GM19463 (cell line): ENCODE results near the gene ULBP1.
"Not testable (repeated sequence)": the region's sequence is repeated elsewhere in the genome, so short reads cannot be mapped to it uniquely, and the experiment has no call there.

ENCODE experiments used
- ATAC-seq: cut with Tn5 transposase; IDR thresholded peaks from one replicate; pipeline ENCODE4 v1.9.1; 2021; ENCODE audit warnings: mild to moderate bottlenecking, moderate library complexity; ENCODE audit not compliant: unreplicated experiment

ULBP1 gene

DNA sequence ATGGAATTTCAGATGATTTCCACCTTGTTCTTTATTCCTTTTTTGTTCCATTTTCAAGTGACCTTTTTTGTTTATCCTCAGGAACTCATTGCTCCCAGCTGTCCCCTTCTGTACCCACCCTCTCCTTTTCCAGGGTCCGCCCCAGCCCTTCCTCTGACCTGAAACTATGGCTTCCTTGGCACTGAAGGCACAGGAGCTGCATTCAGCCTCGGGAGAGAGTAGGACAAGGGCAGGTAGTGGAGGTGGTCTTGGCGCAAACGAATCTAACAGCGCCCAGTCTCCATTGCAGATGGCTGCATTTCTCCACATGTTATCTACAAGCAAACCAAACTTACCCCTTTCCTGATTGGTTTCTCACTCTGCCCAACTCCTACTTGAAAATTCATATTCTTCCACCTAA, 30.7 kb upstream of the ULBP1 start:
- no peak for ATAC-seq

DNA sequence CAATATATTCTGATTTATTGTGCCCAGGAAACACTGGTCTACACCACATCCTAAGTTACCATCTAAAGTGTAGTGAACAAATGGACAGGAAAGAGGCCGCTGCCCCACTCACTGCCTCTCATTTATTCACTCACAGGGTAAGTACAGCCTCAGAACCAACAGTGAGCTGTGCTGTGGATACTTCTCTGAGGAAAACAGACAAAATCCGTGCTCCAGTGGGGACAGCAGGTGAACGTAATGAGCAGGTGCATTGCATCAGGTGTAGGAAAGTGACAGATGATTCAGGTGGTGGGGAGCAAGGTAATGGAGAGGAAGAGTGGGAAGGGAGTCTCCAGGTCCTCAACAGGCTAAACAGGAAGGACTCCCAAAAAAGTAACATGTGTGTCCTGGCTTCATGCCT, 30.3 kb upstream of the ULBP1 start:
- no peak for ATAC-seq

DNA sequence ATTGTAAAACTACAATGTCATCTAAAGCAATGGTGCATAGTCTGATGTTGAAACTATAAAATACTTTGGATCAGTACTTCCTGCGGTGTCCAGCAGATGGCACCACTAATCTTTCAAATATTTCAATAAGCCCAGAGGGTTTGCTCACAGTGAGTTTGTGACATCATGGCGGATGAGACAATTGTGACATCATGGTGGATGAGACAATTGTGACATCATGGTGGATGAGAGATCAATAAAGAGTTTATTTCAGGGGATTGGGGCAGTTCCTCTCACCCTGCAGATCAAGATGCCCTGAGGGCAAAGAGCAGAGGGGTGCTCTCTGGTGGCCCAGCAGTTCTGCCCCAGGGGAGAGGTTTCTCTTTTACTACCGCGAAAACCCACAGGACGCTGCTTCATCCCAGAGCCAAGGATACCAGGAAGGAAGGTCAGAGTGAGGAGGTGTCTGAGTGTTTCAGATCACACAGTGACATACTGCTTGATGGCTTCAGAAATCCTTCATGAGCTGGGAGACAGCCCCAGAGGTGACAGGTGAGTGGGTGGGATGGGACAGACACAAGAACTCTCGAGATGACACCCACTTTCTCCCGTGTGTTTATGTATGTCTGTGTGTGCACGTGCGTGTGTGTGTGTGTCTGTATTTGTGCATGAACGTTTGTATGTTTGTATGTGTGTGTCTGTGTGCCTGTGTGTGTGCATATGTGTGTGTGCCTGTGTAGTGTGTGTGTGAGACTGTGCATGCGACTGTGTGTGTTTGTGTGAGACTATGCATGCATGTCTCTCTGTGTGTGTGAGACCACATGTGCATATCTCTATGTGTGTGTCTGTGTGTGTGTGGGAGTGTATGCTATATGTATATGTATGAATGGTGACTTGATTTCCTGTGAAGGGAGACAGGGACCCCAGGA, 29.2 kb upstream of the ULBP1 start:
- no peak for ATAC-seq

DNA sequence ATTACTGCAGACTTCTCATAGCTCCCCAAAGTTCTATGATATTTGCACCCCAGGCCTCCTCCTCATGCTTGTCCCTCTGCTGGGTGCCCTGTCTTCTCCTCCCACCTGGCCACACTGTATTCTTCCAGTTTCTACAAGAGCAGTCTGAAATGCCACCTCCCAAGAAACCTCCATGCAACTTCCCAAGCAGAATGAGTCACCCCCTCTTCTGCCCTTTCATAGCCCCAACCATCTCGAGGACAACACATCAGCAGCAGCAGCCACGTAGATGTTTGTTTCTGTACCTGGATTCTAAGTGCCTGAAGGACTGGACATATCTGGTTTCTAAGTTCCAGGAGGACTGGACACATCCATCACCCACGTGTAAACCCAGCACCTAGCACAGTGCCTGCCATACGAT, 28.5 kb upstream of the ULBP1 start:
- ATAC-seq, result no peak

DNA sequence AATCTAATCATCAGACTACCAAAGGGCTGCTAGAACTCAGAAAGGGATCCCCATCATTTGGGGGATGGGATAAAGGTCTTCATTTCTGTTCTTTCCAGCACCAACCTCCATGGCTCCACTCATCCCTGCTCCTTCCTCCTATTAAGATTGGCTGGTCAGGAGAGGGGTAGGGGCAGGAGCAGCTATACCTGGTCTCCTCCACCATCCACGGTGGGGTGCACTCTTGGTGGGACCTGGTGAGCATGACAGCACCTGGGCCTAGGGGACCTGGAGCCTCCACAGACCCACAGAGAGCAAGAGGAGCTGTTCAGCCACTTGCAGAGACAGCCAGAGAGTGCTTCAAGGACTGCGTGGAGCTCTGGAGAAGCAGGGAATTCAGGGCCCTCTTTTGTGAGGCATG, 28.1 kb upstream of the ULBP1 start:
- no peak for ATAC-seq

DNA sequence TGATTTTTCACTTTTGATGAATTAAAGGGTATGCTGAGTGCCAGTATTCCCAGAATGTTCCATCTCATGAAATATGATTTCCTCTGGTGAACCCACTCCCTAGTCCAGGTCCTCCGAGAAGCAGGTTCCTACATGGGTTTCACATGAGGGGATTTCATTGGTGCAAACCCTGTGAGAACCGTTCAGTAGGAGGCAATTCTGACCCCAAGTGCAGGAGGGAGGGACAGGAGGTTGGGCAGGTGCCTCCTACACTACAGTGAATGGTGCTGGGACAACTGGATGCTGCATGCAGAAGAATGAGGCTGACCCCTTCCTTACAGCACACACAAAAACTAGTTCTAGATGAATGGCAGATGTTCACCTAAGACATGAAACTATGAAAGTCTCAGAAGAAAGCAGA, 27.0 kb upstream of the ULBP1 start:
- no peak for ATAC-seq

DNA sequence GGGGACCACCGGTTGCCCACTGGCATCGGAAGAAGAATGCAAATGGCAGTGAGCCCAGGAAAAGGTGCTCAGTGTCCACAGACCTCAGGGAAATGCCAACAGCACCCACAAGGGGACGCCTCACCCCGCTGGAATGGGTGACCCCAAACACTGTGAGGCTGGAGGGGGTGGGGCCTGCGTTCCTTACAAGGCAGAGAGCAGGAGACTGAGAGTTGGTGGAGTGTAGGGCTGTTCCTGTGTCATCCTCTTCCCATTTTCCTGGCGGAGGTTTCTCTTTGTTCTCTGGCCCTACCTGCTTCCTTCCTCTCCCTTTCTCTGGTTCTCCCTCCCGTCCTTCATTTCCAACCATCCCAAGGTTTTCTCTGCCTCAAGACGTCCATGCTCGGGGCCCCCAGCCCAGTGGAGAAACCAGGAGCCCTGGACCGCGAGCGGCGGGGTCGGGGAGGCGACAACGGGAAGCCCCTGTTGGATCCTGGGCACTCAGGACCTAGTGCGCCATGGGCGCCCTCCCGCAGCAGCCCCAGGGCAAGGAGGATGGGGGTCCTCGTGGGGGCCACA, 25.7 kb upstream of the ULBP1 start:
- not testable (repeated sequence) for ATAC-seq

DNA sequence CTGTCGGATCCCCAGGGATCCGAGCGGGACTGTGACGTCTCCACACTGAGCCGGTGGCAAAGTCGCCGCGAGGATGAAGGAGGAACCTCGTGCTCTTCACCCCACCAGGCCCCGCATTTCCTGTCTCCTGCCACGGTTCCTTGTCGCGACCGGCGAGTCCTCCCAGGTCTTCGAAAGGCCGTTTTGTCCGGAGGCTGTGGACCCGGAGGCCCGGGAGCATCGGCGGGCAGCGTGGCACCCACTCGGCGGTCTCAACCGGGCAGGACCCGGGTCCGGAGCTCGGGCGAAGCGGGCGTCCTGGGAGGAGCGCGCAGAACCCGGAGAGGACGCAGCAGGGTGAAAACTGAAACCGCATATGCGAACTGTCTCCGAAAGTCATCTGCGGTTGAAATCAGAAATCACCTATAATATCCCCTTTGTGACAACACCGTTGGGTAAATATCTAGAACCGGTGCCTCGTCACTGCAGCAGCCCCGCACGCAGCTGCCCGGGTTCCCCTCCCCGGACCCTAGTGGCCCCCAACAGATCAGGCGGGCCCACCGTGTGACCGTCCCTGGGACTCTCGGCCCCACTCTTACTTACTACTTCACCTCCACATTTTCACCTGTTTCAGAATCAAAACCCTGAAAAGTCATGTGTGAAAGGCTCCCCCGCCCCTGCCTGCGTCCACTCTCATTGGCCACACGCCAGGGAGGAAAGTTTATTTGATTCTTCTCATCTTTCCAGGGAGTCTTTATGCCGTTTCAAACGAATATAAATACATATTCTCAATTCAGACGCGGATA, 25.0 kb upstream of the ULBP1 start:
- ATAC-seq, result peak; percentile 76

DNA sequence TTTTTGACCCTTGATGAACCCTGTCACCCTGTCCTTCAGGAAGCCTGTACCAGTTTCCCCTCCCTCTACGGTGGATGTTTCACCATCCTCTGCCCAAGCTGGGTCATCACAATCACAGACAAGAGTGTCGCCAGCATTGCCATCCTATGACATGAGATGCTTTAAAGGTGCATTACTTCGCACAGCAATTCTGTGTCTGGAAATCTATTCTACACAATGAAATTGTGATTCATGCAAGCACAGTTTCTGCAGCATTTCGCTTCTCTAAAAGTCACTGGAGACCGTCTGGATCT, 24.4 kb upstream of the ULBP1 start:
- no peak for ATAC-seq

DNA sequence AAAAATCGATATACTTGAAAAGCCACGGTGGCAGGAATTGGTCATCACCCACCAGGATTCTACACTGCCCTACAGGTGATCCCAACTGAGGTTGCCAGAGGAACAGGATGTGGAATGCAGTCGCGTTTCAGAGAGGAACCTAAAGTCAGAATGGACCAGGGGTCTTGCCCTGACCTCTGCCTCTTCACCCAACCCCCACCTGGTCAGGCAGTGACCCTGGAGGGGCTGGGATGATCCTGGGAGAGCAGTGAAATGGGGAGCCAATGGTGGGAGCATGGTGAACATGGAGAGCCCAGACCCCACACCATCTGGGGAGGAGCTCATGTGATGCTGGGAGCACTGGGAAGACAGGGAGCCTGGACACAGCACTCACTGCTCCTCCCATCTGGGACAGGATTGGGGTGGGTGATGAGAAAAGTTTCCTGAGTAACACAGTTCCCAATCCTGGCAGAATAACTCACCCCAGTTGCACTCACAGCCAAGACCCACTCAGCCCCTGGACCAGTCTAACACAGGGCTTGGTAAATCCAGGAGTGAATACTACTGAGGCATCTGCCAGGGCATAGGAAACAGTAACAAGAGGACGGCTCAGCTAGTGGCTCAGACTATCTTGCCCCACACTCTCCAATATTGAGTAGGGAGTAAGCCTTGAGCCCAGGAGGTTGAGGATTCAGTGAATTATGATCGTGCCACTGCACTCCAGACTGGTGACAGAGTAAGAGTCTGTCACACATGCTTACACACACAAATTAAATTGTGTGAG, 23.7 kb upstream of the ULBP1 start:
- ATAC-seq, result no peak

DNA sequence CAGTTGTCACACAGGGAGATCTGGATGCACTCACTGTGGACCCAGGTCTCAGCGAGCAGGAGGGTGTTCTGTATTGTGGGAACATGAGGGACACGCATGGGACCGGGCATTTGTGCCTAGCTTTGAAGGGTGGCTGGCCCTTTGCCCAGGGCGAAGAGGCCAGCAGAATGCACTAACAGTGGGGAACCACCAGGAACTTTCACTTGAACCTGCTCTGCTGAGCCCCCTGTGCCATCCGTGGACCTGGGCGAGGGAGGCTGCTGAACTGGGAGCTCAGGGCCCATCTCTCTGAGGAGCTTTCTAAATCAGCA, 23.1 kb upstream of the ULBP1 start:
- no peak for ATAC-seq

DNA sequence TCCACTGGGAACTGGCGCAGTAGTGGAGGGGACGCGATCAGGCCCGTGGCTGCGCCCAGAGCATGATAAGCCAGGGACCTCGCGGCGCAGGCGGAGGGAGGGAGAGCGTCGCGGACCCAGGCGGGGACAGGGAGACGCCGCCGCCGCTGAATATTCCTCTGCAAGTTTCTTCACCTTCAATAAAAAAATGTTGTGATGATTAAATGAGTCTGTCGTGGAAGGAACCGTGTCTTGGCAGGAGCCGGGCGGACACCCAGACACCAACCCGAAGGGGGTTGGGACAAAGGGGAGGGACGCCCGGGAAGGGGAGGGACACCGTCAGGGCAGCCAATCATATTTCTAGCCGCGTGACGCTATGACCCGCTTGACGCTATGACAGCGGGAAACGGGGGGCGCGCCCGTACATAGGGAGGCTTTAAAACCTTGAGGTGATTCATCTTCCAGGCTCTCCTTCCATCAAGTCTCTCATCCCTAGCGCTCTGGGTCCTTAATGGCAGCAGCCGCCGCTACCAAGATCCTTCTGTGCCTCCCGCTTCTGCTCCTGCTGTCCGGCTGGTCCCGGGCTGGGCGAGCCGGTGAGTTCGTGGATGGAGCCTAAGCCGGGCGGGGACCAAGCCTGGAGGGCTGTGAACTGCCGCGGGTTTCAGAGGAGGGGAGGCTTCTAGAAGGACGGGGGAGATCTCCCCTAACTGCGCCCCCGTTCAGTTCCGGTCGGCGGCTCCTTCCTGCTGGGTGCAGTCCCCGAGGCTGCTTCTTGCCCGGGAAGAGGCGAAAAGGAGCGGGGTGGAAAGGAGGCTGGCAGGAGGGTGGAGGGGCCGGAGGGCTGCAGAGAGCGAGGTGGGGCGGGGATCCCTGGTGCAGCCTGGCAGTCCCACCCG, 21.9 kb upstream of the ULBP1 start, which contains the start of gene ULBP2:
Gene ULBP2, plus strand, starts transcription at position 432 of the 878 bp plus-strand sequence. Its CDS starts 59 bp downstream, at position 491.
- ATAC-seq, result no peak

DNA sequence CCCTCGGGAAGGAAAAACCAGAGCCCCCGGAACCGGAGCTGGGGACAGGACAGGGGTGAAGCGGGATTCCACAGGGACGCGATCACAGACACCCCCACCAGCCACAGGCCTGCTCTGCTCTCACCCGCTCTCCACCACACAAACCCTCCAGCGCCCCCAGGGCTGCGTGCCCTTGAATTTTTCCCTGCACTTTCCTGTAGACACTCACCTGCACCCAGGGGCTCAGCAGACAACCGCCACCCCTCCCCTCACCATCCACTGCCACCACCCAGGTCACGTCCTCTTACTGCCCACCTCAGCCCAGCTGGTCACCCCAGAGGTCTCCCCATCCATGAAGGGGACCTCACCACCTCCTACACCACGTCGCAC, 21.3 kb upstream of the ULBP1 start:
- no peak for ATAC-seq

DNA sequence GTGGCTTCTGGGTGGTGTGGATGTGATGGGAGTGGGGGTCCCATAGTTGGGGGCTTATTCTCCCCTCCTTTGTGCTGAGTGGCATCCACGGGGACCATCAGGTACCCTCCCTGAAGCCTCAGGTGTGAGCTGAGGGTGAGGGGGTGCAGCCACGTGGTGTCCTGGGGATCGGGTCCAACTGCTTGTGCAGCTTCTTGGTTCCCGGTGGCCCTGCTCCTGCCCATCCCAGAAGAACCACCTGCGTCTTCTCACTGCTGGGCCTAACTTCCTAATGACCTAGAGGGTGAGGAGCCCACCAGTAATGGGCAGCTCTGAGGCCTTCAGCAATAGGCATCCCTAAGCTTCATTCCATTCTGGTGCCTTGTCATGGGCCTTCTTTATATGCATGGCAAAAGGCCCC, 20.4 kb upstream of the ULBP1 start:
- ATAC-seq, result not testable (repeated sequence)

DNA sequence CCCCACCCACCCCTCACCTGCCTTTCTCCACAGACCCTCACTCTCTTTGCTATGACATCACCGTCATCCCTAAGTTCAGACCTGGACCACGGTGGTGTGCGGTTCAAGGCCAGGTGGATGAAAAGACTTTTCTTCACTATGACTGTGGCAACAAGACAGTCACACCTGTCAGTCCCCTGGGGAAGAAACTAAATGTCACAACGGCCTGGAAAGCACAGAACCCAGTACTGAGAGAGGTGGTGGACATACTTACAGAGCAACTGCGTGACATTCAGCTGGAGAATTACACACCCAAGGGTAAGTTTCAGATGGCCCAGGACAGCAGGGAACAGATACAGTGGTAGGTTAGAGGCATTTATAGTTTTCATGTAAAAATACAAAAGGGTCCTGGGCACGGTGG, 18.5 kb upstream of the ULBP1 start:
- not testable (repeated sequence) for ATAC-seq

DNA sequence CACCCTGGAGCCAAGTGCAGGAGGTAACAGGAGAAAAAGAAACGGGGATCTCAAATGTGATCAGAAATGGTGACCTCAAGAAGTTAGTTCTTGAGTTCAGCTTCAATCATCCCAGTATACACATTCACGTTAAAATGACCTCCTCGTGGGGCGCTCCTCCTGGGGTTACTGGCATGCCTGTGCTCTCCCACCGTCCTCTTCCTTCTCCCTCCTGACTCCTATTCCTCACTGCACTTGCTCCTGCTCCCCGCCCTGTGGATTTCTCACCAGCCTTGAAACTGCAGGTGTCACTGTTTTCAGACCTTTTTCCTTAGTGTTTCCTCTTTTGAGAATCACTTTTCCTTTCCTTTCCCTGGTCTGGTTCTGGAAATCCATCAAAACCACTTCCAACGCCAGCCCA, 17.1 kb upstream of the ULBP1 start:
- not testable (repeated sequence) for ATAC-seq

DNA sequence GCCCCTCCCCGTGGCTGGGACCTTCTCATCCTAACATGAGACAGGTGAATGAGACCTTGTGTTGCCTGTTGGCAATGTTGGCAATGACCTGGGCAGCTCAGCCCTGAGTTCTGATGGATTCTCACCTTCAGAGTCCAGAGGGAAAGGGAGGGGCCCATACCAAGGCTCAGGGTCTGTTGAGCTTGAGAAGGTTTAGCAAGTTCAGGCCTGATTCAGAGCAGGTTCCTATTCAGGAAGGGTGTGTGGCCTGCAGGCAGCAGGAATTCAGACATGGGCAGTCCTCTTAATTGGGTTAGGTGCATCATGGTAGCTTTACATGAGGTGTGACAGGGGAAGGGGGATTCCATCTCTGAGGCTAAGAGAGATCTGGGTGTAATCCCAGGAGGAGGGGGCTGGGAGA, 16.2 kb upstream of the ULBP1 start:
- ATAC-seq, result not testable (repeated sequence)

DNA sequence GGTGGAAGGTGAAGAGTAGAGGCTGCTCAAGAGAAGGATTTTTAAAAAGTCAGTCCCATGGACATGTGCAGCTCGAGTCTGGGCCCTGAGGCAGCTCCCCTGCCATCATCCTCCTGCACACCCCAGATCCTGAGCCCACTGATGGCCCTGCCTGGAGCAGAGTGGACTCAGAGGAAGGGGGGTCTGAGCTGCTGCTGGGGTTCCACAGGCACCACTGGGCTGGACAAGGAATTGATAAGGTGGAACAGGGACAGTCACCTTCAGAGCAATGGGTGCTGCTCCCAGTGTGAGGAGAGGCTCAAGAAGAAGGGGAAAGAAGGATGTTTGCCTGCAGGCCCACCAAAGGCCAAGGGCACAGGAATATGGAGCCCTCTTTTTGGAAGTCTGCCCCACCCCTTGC, 15.7 kb upstream of the ULBP1 start:
- ATAC-seq, result no peak

DNA sequence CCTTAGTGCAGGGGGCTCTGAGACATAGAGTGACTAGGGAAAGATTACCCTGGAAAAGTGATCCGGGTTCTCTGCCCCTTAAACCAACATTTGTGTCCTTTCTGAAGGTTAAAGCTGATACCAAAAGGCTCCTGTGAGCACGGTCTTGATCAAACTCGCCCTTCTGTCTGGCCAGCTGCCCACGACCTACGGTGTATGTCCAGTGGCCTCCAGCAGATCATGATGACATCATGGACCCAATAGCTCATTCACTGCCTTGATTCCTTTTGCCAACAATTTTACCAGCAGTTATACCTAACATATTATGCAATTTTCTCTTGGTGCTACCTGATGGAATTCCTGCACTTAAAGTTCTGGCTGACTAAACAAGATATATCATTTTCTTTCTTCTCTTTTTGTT, 15.1 kb upstream of the ULBP1 start:
- ATAC-seq, result no peak

DNA sequence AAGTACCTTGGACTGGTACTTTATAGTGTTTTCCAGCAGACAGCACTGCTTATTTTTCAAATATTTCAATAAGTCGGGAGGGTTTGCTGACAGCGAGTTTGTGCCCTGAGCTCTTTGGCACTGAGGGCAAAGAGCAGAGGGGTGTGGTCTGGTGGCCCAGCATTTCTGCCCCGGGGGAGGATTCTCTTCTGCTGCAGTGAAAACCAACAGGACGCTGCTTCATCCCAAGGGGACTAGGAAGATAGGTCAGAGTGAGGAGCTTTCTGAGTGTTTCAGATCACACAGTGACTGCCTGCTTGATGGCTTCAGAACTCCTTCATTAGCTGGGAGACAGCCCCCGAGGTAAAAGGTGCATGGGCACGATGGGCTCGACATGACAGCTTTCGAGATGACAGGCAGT, 13.3 kb upstream of the ULBP1 start:
- ATAC-seq, result no peak
